BLaER1 treated with 17β-estradiol and CSF1 and Interleukin-3, amounts not matched to agents 10 nM and 100 nM (cell line): ENCODE data around the gene FAM209A.
"Not testable (repeated sequence)": the region's sequence is repeated elsewhere in the genome, so short reads cannot be mapped to it uniquely, and the experiment has no call there.

Source experiments
- H3K27ac ChIP-seq, 11 experiments: shearing (Covaris generic); formaldehyde crosslinking; 2 replicates each; pipeline ENCODE4 v1.8.1; 2022
- H3K27me3 ChIP-seq, 11 experiments: shearing (Covaris generic); formaldehyde crosslinking; 2 replicates each; pipeline ENCODE4 v1.8.1; 2022
- H3K36me3 ChIP-seq, 11 experiments: shearing (Covaris generic); formaldehyde crosslinking; 2 replicates each; pipeline ENCODE4 v1.8.1; 2022
- H3K4me1 ChIP-seq, 10 experiments: shearing (Covaris generic); formaldehyde crosslinking; 2 replicates each; pipeline ENCODE4 v1.8.1; 2022
- H3K4me2 ChIP-seq, 11 experiments: shearing (Covaris generic); formaldehyde crosslinking; 2 replicates each; pipeline ENCODE4 v1.8.1; 2022
- H3K4me3 ChIP-seq, 10 experiments: shearing (Covaris generic); formaldehyde crosslinking; 2 replicates each; pipeline ENCODE4 v1.8.1; 2022
- H3K9ac ChIP-seq, 11 experiments: shearing (Covaris generic); formaldehyde crosslinking; 2 replicates each; pipeline ENCODE4 v1.8.1; 2022
- H3K9me3 ChIP-seq, 11 experiments: shearing (Covaris generic); formaldehyde crosslinking; replicated peaks in 1 of 11; 2 replicates each; pipeline ENCODE4 v1.8.1; 2022
- H4K20me1 ChIP-seq, 11 experiments: shearing (Covaris generic); formaldehyde crosslinking; 2 replicates each; pipeline ENCODE4 v1.8.1; 2022
- Cebpa-rat ChIP-seq, 11 experiments: shearing (Covaris generic); IDR thresholded peaks; 2 replicates each; pipeline ENCODE4 v1.8.1; 2022

Gene FAM209A

GRCh38 chr20:56558968-56559367 lies 34.4 kb downstream of the FAM209A start:
- Histone ChIP-seq H3K4me2 (no peak overlapping the region), H3K9me3 (no peaks in the 10 kb centered on the region), H3K27ac (no peak overlapping the region), H3K9ac (no peak overlapping the region), H3K36me3 (no peaks in the 10 kb centered on the region), H3K4me3 (no peak overlapping the region), H3K27me3 (no peaks in the 10 kb centered on the region), H4K20me1 (no peaks in the 10 kb centered on the region), H3K4me1 (peaks cover 14 to 18% (median 16%) of the 10 kb centered on the region in 10 experiments)
- no peak for TF ChIP-seq Cebpa-rat (IDR thresholded peaks at IDR 0.05)

DNA sequence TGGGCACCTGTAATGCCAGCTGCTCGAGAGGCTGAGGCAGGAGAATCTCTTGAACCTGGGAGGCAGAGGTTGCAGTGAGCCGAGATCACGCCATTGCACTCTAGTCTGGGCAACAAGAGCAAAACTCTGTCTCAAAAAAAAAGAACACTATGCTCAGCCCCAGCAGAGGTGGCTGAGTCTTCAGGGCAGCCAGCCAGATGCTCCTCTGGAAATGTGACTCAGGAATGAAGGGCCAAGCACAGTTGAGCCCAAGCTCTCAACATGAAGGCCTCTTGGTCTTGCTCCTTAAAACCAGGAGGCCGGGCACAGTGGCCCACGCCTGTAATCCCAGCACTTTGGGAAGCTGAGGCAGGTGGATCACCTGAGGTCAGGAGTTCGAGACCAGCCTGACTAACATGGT lies 40.0 kb downstream of the FAM209A start:
- not testable (repeated sequence) for H3K36me3 ChIP-seq, H3K4me3 ChIP-seq, H3K9me3 ChIP-seq, H3K4me2 ChIP-seq, H3K27me3 ChIP-seq, H3K27ac ChIP-seq, H3K9ac ChIP-seq, H4K20me1 ChIP-seq
- H3K4me1 ChIP-seq = peaks cover 0 to 13% (median 0%) of the 10 kb centered on the region in 10 experiments; a peak in 4 of 20 replicates

DNA sequence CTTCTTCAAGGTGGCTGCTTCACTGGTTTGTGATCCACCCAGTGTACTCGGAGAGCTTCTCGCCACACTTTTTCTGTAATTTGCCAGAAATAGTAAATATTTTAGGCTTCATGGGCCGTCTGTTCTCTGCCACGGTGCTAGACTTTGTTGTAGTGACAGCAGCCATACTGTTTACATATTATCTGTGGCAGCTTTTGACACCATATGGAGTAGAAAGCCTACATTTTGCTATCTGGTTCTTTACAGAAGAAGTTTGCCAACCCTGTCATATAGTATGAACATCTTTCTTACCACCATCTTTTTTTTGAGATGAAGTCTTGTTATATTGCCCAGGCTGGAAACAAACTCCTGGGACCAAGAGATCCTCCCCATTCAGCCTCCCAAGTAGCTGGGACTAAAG lies 41.0 kb downstream of the FAM209A start:
- Histone ChIP-seq H3K27me3 (no peaks in the 10 kb centered on the region), H3K27ac (no peak overlapping the region), H3K9ac (no peak overlapping the region), H3K9me3 (no peaks in the 10 kb centered on the region), H3K4me3 (no peak overlapping the region), H3K4me2 (peak overlapping the region in 4 of 11 experiments; percentile 2 to 19 (median 12); a peak in 4 of 22 replicates), H3K36me3 (no peaks in the 10 kb centered on the region), H4K20me1 (no peaks in the 10 kb centered on the region), H3K4me1 (peaks cover 0 to 13% (median 0%) of the 10 kb centered on the region in 10 experiments; a peak in 4 of 20 replicates)
- no peak for TF ChIP-seq Cebpa-rat (IDR thresholded peaks at IDR 0.05)

- H3K4me3 ChIP-seq = no peak overlapping the region
- no peak overlapping the region for H3K9ac ChIP-seq
- H3K27me3 ChIP-seq = no peaks in the 10 kb centered on the region
- no peak overlapping the region for H3K27ac ChIP-seq
- H3K4me1 ChIP-seq = peaks cover 0 to 13% (median under 1%) of the 10 kb centered on the region in 10 experiments; a peak in 4 of 20 replicates
- no peak overlapping the region for H3K4me2 ChIP-seq
- H3K9me3 ChIP-seq = peaks cover 0 to 8% (median 7%) of the 10 kb centered on the region in 11 experiments; a peak in 10 of 22 replicates
- no peaks in the 10 kb centered on the region for H4K20me1 ChIP-seq
- no peaks in the 10 kb centered on the region for H3K36me3 ChIP-seq
- no peak for TF ChIP-seq Cebpa-rat (IDR thresholded peaks at IDR 0.05)
Measured at GRCh38 chr20:56566621-56567020, 42.1 kb downstream of the FAM209A start.

GRCh38 chr20:56570832-56571231 lies 46.3 kb downstream of the FAM209A start:
- H4K20me1 ChIP-seq = no peaks in the 10 kb centered on the region
- H3K9ac ChIP-seq = no peak overlapping the region
- no peak overlapping the region for H3K27ac ChIP-seq
- H3K4me1 ChIP-seq = peaks cover 0 to 10% (median 2%) of the 10 kb centered on the region in 10 experiments; a peak in 6 of 20 replicates
- no peak overlapping the region for H3K4me3 ChIP-seq
- no peaks in the 10 kb centered on the region for H3K27me3 ChIP-seq
- H3K9me3 ChIP-seq = peaks cover 0 to 8% (median 7%) of the 10 kb centered on the region in 11 experiments; a peak in 10 of 22 replicates
- no peak overlapping the region for H3K4me2 ChIP-seq
- H3K36me3 ChIP-seq = no peaks in the 10 kb centered on the region
- TF ChIP-seq Cebpa-rat (IDR thresholded peaks at IDR 0.05) = no peak

GRCh38 chr20:56572172-56572571 lies 47.6 kb downstream of the FAM209A start:
- Histone ChIP-seq H3K9me3 (peaks cover 0 to 8% (median 7%) of the 10 kb centered on the region in 11 experiments; a peak in 10 of 22 replicates), H3K9ac (no peak overlapping the region), H3K36me3 (no peaks in the 10 kb centered on the region), H3K4me1 (peaks cover 0 to 10% (median 0%) of the 10 kb centered on the region in 10 experiments; a peak in 5 of 20 replicates), H4K20me1 (no peaks in the 10 kb centered on the region), H3K4me3 (no peak overlapping the region), H3K27ac (no peak overlapping the region), H3K4me2 (peak overlapping the region in 3 of 11 experiments; percentile 6 to 18 (median 13); a peak in 3 of 22 replicates), H3K27me3 (no peaks in the 10 kb centered on the region)
- peak in 9 of 11 experiments; percentile 8 to 77 (median 52); a peak in 11 of 22 replicates for TF ChIP-seq Cebpa-rat (IDR thresholded peaks at IDR 0.05)

DNA sequence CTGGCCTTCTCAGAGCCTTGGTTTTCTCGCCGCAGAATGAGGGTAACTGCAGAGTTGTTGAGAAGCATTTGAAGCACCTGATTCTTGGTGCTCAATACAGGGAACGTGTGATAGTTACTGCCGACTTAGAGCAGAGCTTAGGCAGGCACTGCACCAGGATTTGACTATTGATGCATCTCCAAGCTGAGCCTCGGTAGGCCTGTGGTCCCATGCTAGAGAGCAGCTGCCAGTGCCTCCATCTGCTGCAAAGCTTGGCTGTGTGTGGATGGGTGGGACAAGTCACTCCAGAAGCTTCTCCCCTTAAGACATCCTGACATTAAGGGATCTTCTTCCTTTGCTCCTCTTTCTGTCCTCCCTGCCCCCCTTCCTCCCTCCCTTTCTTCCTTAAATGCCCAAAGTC lies 49.4 kb downstream of the FAM209A start:
- Histone ChIP-seq H3K9me3 (peaks cover 0 to 8% (median 7%) of the 10 kb centered on the region in 11 experiments; a peak in 10 of 22 replicates), H3K27me3 (no peaks in the 10 kb centered on the region), H4K20me1 (no peaks in the 10 kb centered on the region), H3K36me3 (no peaks in the 10 kb centered on the region), H3K27ac (no peak overlapping the region), H3K9ac (no peak overlapping the region), H3K4me3 (no peak overlapping the region), H3K4me2 (no peak overlapping the region), H3K4me1 (peaks cover 0 to 10% (median 0%) of the 10 kb centered on the region in 10 experiments; a peak in 5 of 20 replicates)
- no peak for TF ChIP-seq Cebpa-rat (IDR thresholded peaks at IDR 0.05)

DNA sequence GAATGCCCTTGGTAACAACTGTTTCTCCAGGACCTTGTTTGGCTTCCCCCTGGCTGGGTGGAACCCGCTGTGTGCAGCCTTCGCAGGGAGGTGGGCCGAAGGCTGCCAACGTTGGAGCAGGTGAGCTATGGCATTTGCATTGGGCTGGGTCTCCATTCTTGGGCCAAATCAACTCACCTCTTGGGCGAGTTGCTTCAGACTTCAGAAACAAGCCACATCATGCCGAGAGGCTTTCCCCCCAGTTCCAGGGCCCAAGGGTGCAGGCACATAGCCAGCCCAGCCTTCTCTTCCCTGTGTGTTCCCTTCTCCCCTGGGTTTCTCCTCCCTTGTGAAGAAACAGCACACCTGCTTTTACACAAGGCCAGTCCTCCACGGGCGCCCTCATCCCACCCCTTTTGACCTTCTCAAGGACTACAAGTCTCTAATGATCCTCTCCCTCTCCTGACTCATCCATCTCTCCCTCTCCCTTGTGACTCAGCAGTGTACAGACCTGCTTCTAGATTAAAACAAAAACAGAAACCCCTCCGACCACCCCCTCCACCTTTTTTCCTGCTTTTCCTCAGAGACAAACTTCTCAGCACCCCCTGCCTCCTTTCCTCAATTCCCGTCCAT lies 50.1 kb downstream of the FAM209A start:
- Histone ChIP-seq H3K27ac (no peak overlapping the region), H3K9ac (no peak overlapping the region), H3K4me3 (no peak overlapping the region), H3K36me3 (no peaks in the 10 kb centered on the region), H4K20me1 (no peaks in the 10 kb centered on the region), H3K4me1 (peaks cover 0 to 10% (median 0%) of the 10 kb centered on the region in 10 experiments; a peak in 5 of 20 replicates), H3K27me3 (no peaks in the 10 kb centered on the region), H3K4me2 (no peak overlapping the region), H3K9me3 (peaks cover 0 to 8% (median 7%) of the 10 kb centered on the region in 11 experiments; a peak in 10 of 22 replicates)
- TF ChIP-seq Cebpa-rat (IDR thresholded peaks at IDR 0.05) = no peak

DNA sequence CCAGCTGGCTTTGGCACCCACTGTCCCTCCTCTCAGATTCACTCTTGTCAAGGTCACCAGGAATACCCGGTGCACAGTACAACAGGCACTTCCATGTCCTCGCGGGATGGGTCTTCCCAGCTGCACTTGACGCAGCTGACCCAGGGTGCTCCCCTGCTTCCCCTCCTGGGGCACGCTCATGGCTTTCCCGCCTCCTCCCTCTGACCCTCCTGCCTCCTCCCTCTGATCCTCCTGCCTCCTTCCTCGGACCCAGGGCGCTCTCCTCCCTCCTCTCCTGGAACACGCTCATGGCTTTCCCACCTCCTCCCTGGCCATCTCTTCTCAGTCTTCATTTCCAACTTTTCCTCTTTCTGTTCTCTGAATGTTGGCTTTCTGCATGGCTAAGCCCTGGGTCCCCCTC lies 50.6 kb downstream of the FAM209A start:
- Histone ChIP-seq H3K9ac (no peak overlapping the region), H3K4me1 (peaks cover 0 to 10% (median 0%) of the 10 kb centered on the region in 10 experiments; a peak in 5 of 20 replicates), H3K9me3 (peaks cover 0 to 8% (median 7%) of the 10 kb centered on the region in 11 experiments; a peak in 10 of 22 replicates)

More for the DNA sequence above, 50.6 kb downstream of the FAM209A start:
- Histone ChIP-seq H3K4me2 (no peak overlapping the region), H3K27ac (no peak overlapping the region), H3K27me3 (no peaks in the 10 kb centered on the region), H3K4me3 (no peak overlapping the region), H4K20me1 (no peaks in the 10 kb centered on the region), H3K36me3 (no peaks in the 10 kb centered on the region)
- TF ChIP-seq Cebpa-rat (IDR thresholded peaks at IDR 0.05) = no peak
